Cardiac fibroblast (primary cell): ENCODE data around the gene CDKN2A.

ENCODE experiments used
- DNase-seq, 2 donors: peaks; one replicate each; pipeline versions ENCODE4 v3.0.0 to v3.0.0-alpha.2; 2010; ENCODE audit warnings: low read depth in 2 of 2
- H3K4me3 ChIP-seq, 2 donors: replicated peaks in 1 of 2; 1 replicate in 1 of 2; 2 replicates in 1 of 2; pipeline ENCODE4 v1.5.1; 2011; ENCODE audit warnings: low read depth in 2 of 2, low read length in 2 of 2, mild to moderate bottlenecking in 2 of 2, moderate library complexity in 1 of 2
- CTCF ChIP-seq: IDR thresholded peaks from one replicate; pipeline ENCODE4 v1.5.1; 2011; ENCODE audit warnings: low read depth, mild to moderate bottlenecking, low read length, inconsistent platforms

Gene CDKN2A

DNA sequence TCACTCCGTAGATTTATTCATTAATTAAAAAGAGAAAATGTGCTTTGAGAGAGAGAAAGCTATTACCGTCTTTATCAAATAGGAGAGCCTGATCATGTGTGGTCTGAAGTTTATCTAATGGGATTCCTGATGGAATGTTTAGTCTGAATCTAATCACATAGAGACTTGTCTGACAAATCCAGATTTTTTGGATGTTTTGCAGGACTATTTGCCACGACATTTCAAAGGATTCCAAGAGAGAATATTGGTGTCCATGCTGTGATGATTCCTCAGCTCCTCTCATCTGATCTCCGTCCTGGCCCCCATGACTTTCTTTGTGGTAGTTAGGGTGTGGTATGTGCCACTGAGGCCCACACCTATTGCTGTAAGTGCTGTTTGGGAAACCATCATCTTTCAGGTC, 35.0 kb upstream of the CDKN2A start:
- no peak overlapping the region for H3K4me3 ChIP-seq
- DNase-seq: no peak
- no peak for TF ChIP-seq CTCF

DNA sequence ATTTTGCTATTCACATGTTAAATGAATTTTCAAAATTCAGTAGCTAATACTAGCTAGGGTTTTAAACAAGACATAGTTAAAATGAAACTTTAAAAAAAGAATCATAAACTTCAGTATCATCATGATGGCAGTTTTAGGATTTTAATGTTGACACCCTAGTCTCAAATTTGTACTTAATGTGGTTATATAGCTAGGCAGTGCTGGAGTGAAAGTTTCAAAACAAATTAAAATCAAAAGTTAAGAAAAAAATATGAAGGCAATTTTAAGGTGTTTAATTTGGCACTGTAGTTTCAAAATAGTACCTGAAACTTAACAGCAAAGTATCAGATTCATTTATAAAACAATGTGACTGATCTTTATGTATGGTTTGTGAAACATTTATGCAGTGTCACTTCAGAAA, 34.2 kb upstream of the CDKN2A start:
- no peak for TF ChIP-seq CTCF
- no peak overlapping the region for H3K4me3 ChIP-seq
- no peak for DNase-seq

- TF ChIP-seq CTCF: no peak
- no peak overlapping the region for H3K4me3 ChIP-seq
- DNase-seq: no peak
These were observed 32.5 kb upstream of the CDKN2A start for GRCh38 chr9:22026696-22027095.

- H3K4me3 ChIP-seq: no peak overlapping the region
- DNase-seq: no peak
- TF ChIP-seq CTCF: no peak
These were observed 28.2 kb upstream of the CDKN2A start for GRCh38 chr9:22022396-22022795.

GRCh38 chr9:22010866-22011625, 16.9 kb upstream of the CDKN2A start:
- no peak overlapping the region for H3K4me3 ChIP-seq
- TF ChIP-seq CTCF: no peak
- DNase-seq: peak; percentile 43 to 58

DNA sequence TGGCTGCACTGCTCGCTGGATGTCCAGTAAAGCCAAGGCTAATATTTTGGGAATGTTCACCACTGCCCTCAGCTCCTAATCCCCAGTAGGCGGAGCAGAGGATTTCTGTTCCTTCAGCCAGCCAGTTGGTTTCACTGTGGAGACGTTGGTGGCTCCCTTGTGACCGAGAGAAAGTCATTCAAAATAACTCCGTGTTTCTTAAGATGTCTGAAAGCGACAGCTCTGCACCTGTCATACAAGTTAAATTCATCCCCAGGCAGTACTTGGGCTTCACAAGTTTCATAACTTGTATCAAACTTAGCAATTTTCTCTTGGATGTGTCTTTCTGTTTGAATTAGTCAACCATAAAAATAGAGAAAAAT, 15.3 kb upstream of the CDKN2A start:
- peak overlapping the region; percentile 22 to 89 for H3K4me3 ChIP-seq
- no peak for DNase-seq

More for the DNA sequence above, 15.3 kb upstream of the CDKN2A start:
- TF ChIP-seq CTCF: no peak
